Measurements from ENCODE around the gene MAPK8IP3.
A peak's percentile ranks its signal among the peaks of the same experiment; 100 is the strongest.

Gene MAPK8IP3

DNA sequence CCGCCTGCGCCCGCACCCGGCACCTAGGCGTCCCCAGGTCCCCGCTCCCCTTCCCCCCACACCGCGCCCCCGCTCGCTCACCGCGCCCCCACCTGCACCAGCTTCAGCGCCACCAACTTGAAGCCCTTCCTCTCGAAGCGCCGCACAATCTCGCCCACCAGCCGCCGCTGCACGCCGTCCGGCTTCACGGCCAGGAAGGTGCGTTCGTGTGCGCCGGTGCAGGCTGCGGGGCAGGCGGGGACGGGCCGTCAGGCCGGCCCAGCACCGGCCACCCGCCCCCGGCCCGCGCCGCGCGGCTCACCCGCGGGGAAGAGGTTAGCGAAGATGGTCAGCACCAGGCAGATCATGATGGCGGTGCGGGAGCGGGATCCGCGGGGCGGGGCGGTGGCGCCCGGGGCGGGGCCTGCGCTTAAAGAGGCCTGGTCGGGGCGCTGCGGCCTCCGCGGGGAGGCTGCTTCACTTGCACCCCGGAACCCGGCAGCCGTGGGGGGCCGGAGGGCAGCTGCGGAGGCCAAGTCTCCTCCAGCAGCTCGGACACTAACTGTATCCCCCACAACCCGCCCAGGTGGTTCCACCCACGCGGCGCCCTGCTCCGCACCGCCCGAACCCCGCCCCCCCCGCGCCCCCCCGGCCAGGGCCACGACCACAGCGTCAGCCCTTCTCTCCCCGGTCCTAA is 65.3 kb downstream of the MAPK8IP3 start, which contains the start of gene NME3:
Gene NME3 (minus strand): TSS at position 356 of the 676 bp plus-strand sequence. CDS start 9 bp downstream, at position 347.
- no peak for TF ChIP-seq CTCF (conservative IDR thresholded peaks at IDR 0.05; ENCODE audit: low read depth, low read length)
- no peak for DNase-seq (ENCODE audit: low read depth)
- H3K4me3 ChIP-seq (ENCODE audit: low read length): peak within 1 kb of the TSS; percentile 67

DNA sequence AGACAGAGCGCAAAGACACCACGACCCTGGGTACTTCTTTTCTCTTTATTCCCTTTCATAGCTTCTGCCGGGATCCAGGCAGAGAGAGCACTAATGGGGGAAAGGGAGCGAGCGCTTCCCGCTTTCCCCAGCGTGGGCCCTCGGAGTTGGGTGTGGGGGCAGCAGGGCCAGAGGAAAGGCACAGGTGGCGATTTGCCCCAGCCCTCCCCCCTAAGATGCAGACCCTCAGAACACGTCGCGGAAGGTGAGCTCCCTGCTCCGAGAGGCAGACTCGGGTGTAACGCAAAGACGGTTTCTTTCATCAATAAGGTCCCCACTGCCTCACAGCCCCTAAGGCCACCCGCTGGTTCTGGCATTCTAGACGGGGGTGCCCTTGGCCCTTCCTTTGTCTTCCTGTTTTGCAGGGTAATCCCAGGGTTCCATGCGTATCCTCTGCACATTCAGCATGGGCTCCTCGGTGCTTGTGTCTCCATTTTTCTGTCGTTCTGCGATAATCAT is 65.9 kb downstream of the MAPK8IP3 start:
- peak overlapping the region; percentile 67 for H3K4me3 ChIP-seq (ENCODE audit: low read length)
- no peak for DNase-seq (ENCODE audit: low read depth)
- no peak for TF ChIP-seq CTCF (conservative IDR thresholded peaks at IDR 0.05; ENCODE audit: low read depth, low read length)

DNA sequence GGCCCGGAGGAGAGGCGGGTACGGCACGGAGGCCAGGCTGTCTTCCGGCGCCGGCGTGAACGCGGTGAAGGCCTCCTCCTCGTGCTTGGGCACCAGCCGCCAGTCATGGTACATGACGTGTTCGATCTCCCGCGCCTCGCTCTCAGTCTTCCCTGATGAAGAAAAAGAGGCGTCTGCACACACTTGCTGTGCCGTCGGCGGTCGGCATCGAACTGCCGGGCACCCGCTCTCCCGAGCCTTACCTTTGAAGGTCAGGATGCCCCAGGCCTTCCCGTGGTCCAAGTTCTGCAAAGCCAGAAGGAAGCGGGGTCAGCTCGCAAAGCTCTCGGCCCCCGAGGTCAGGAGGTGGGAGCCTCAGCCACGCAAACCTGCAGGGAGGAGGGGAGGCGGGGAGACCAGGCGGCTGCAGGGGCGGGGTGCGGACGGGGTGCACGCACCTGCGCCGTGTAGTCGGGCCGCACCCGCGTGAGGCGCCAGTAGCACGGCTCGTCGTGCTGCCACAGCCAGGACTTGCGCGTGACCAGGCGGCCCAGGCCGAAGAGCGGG is 66.4 kb downstream of the MAPK8IP3 start, which contains the start of gene EME2:
Gene EME2 (plus strand): TSS at position 449 of the 546 bp plus-strand sequence. CDS start 418 bp downstream, outside the sequence.
- DNase-seq (ENCODE audit: low read depth): no peak
- TF ChIP-seq CTCF (conservative IDR thresholded peaks at IDR 0.05; ENCODE audit: low read depth, low read length): no peak
- peak within 1 kb of the TSS; percentile 67 for H3K4me3 ChIP-seq (ENCODE audit: low read length)

DNA sequence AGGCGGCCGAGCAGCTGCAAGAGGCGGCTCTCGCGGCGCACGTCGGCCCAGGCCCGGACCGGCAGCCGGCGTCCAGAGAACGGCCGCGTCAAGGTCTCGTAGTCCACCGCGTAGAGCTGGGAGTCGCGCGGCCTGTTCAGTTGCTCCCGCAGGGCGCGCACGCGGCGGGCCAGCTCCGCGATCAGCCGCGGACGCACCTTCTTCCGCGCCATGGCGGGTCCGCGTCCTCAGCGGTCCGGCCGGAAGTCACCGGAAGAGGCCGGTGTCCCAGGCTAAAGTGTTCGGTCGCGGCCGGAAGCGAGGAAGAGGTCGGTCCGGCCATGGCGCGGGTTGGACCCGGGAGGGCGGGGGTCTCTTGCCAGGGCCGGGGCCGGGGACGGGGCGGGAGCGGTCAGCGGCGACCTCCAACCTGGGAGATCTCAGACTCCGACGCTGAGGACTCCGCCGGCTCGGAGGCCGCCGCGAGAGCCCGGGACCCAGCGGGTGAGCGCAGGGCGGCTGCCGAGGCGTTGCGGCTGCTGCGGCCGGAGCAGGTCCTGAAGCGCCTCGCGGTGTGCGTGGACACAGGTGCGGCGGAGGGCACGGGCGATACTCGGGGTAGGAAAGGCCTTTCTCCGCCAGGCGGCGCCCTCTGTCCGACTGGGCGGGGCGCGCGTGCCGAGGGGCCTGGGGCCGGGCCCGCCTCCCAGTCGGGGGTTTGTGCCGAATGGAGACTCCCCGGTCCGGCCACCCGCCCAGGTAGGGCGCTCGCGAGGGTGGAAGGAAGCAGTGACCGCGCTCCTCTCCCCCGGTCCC is 67.1 kb downstream of the MAPK8IP3 start, which contains the start of gene MRPS34:
Gene MRPS34 (minus strand): TSS at position 227 of the 795 bp plus-strand sequence. CDS start 15 bp downstream, at position 212.
- peak; percentile 66 for TF ChIP-seq CTCF (conservative IDR thresholded peaks at IDR 0.05; ENCODE audit: low read depth, low read length)
- H3K4me3 ChIP-seq (ENCODE audit: low read length): peak within 1 kb of the TSS; percentile 67
- DNase-seq (ENCODE audit: low read depth): peak; percentile 48

GRCh38 chr16:1773703-1774447 is 67.9 kb downstream of the MAPK8IP3 start:
- no peak for TF ChIP-seq CTCF (conservative IDR thresholded peaks at IDR 0.05; ENCODE audit: low read depth, low read length)
- DNase-seq (ENCODE audit: low read depth): no peak
- peak overlapping the region; percentile 67 for H3K4me3 ChIP-seq (ENCODE audit: low read length)

- no peak for TF ChIP-seq CTCF (conservative IDR thresholded peaks at IDR 0.05; ENCODE audit: low read depth, low read length)
- no peak for DNase-seq (ENCODE audit: low read depth)
- peak overlapping the region; percentile 67 for H3K4me3 ChIP-seq (ENCODE audit: low read length)
These were observed 68.4 kb downstream of the MAPK8IP3 start for GRCh38 chr16:1774448-1774780.

All from retinal pigment epithelial cell (primary cell).